Endodermal cell (in vitro differentiated cells): ENCODE results near the gene CPT2. TPM values are rescaled to one million over a fixed set of nuclear protein-coding genes. Genes with fewer than 3 reads are reported as not detected.

Source experiments
- DNase-seq: peaks from one replicate; pipeline ENCODE4 v3.0.0-alpha.2; 2017
- H3K27ac ChIP-seq: 2 replicates; pipeline ENCODE4 v1.5.1; 2013; ENCODE audit warnings: mild to moderate bottlenecking, low read depth, low read length, moderate library complexity
- H3K27me3 ChIP-seq: 2 replicates; pipeline ENCODE4 v1.6.1; 2013; ENCODE audit warnings: mild to moderate bottlenecking, low read length, moderate library complexity; ENCODE audit not compliant: insufficient read depth, control insufficient read depth, poor library complexity, severe bottlenecking
- H3K36me3 ChIP-seq: 2 replicates; pipeline ENCODE4 v1.7.0; 2013; ENCODE audit warnings: mild to moderate bottlenecking, low read length, moderate library complexity; ENCODE audit not compliant: control insufficient read depth, insufficient read depth
- H3K4me1 ChIP-seq: one replicate; pipeline ENCODE4 v1.7.0; 2013; ENCODE audit warnings: low read length; ENCODE audit not compliant: control insufficient read depth, insufficient read depth
- H3K4me3 ChIP-seq: 2 replicates; pipeline ENCODE4 v1.5.1; 2013; ENCODE audit warnings: mild to moderate bottlenecking, low read length, moderate library complexity
- H3K9ac ChIP-seq: 2 replicates; pipeline ENCODE4 v1.6.1; 2013; ENCODE audit warnings: mild to moderate bottlenecking, low read length, moderate library complexity; ENCODE audit not compliant: poor library complexity, severe bottlenecking; ENCODE audit errors: extremely low read depth
- H3K9me3 ChIP-seq: 2 replicates; pipeline ENCODE4 v1.6.1; 2013; ENCODE audit warnings: mild to moderate bottlenecking, low read length, moderate library complexity; ENCODE audit not compliant: control insufficient read depth
- H3K27ac Mint-ChIP-seq: 2 replicates; pipeline ENCODE4 v1.8.0; 2020; ENCODE audit warnings: mixed read lengths
- H3K27me3 Mint-ChIP-seq: 2 replicates; pipeline ENCODE4 v1.8.0; 2021; ENCODE audit warnings: mild to moderate bottlenecking, mixed read lengths; ENCODE audit not compliant: insufficient read depth
- H3K36me3 Mint-ChIP-seq: 2 replicates; pipeline ENCODE4 v1.8.0; 2020; ENCODE audit warnings: low read depth, mixed read lengths
- H3K4me1 Mint-ChIP-seq: 2 replicates; pipeline ENCODE4 v1.8.0; 2020; ENCODE audit warnings: mixed read lengths
- H3K4me3 Mint-ChIP-seq: 2 replicates; pipeline ENCODE4 v1.8.0; 2020; ENCODE audit warnings: mild to moderate bottlenecking, moderate library complexity, mixed read lengths
- H3K9me3 Mint-ChIP-seq: 2 replicates; pipeline ENCODE4 v1.8.0; 2020; ENCODE audit warnings: mild to moderate bottlenecking, mixed read lengths
- WGBS, 2 experiments: methylation state at CpG; one replicate each; pipeline versions ENCODE4 v1.1.5 to v1.1.7; 2013; ENCODE audit warnings: missing lambda C conversion rate in 2 of 2, mixed read lengths in 1 of 2; ENCODE audit not compliant: insufficient coverage in 1 of 2, insufficient read length in 1 of 2; 5-methylcytosine and 5-hydroxymethylcytosine counted together
- total RNA-seq, 2 donors: library from RNA; stranded (reverse); fragmentation: NEBNext Ultra II Directional in 1 of 2; extraction: Animal tissue kit (Norgen Biotek cat#: 25700) in 1 of 2; gene quantifications; 2 replicates in 1 of 2; 3 replicates in 1 of 2; pipeline ENCODE4 v1.2.1, GENCODE V29; 2021
- TF ChIP-seq, protein P1 (sequence below): fragments of 200-600 bp; sonication (generic); conservative IDR thresholded peaks from 2 replicates; pipeline ENCODE4 v1.5.0; 2021; ENCODE audit warnings: antibody characterized with exemption, mild to moderate bottlenecking

Gene CPT2
- total RNA-seq, 2 donors from 2014 or later = 28.7 to 31.3 TPM

DNA sequence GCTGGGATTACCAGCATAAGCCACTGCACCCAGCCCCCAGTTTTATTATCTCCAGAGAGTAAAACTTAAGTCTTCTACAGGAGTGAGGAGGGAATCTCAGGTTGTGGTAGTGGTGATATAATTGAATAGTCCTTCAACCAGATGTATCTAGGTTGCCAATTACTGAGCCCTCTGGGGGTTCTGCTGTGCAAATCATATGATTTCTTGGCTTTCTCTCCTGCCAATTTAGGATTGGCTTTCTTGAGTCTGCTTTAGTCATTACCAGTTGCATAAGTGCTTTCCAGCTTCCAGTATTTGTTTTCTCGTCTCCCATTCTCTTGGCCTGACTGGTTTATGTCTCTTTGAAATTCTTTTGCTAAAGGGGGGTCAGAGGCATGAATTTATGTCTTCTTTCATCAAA is 11.1 kb downstream of the CPT2 start:
- Mint-ChIP-seq H3K27me3 (no peaks in the 10 kb centered on the region), H3K4me1 (no peaks in the 10 kb centered on the region), H3K9me3 (peaks cover 51% of the 10 kb centered on the region), H3K36me3 (peaks cover 97% of the 10 kb centered on the region), H3K27ac (no peak overlapping the region), H3K4me3 (no peak overlapping the region)
- no peaks in the 10 kb centered on the region for H3K4me1 ChIP-seq
- no peak overlapping the region for H3K9ac ChIP-seq
- 100% methylated on average over 1 of the region's 1 CpG for WGBS, 2 experiments
- TF ChIP-seq, protein P1, sequence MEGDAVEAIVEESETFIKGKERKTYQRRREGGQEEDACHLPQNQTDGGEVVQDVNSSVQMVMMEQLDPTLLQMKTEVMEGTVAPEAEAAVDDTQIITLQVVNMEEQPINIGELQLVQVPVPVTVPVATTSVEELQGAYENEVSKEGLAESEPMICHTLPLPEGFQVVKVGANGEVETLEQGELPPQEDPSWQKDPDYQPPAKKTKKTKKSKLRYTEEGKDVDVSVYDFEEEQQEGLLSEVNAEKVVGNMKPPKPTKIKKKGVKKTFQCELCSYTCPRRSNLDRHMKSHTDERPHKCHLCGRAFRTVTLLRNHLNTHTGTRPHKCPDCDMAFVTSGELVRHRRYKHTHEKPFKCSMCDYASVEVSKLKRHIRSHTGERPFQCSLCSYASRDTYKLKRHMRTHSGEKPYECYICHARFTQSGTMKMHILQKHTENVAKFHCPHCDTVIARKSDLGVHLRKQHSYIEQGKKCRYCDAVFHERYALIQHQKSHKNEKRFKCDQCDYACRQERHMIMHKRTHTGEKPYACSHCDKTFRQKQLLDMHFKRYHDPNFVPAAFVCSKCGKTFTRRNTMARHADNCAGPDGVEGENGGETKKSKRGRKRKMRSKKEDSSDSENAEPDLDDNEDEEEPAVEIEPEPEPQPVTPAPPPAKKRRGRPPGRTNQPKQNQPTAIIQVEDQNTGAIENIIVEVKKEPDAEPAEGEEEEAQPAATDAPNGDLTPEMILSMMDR = no peak
- peaks cover 89% of the 10 kb centered on the region for H3K36me3 ChIP-seq
- peaks cover 43% of the 10 kb centered on the region for H3K9me3 ChIP-seq
- H3K27ac ChIP-seq = no peak overlapping the region
- H3K4me3 ChIP-seq = no peak overlapping the region
- no peak for DNase-seq
- no peaks in the 10 kb centered on the region for H3K27me3 ChIP-seq

DNA sequence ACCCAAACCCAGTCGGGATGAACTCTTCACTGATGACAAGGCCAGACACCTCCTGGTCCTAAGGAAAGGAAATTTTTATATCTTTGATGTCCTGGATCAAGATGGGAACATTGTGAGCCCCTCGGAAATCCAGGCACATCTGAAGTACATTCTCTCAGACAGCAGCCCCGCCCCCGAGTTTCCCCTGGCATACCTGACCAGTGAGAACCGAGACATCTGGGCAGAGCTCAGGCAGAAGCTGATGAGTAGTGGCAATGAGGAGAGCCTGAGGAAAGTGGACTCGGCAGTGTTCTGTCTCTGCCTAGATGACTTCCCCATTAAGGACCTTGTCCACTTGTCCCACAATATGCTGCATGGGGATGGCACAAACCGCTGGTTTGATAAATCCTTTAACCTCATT is 13.7 kb downstream of the CPT2 start:
- H3K4me3 ChIP-seq = no peak overlapping the region
- peaks cover 80% of the 10 kb centered on the region for H3K36me3 ChIP-seq
- Mint-ChIP-seq H3K4me1 (no peaks in the 10 kb centered on the region), H3K27ac (no peak overlapping the region), H3K27me3 (no peaks in the 10 kb centered on the region), H3K9me3 (peaks cover 29% of the 10 kb centered on the region), H3K36me3 (peaks cover 90% of the 10 kb centered on the region), H3K4me3 (no peak overlapping the region)
- 90 to 95% methylated on average over 7 of the region's 7 CpGs for WGBS, 2 experiments
- H3K27me3 ChIP-seq = no peaks in the 10 kb centered on the region
- H3K9ac ChIP-seq = no peak overlapping the region
- H3K27ac ChIP-seq = no peak overlapping the region
- H3K9me3 ChIP-seq = peaks cover 19% of the 10 kb centered on the region
- no peak for DNase-seq
- no peaks in the 10 kb centered on the region for H3K4me1 ChIP-seq
- TF ChIP-seq, protein P1 = no peak

DNA sequence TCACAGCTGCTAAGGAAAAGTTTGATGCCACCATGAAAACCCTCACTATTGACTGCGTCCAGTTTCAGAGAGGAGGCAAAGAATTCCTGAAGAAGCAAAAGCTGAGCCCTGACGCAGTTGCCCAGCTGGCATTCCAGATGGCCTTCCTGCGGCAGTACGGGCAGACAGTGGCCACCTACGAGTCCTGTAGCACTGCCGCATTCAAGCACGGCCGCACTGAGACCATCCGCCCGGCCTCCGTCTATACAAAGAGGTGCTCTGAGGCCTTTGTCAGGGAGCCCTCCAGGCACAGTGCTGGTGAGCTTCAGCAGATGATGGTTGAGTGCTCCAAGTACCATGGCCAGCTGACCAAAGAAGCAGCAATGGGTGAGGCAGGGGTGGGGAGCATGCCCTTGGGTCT is 14.3 kb downstream of the CPT2 start:
- no peaks in the 10 kb centered on the region for H3K4me1 ChIP-seq
- no peaks in the 10 kb centered on the region for H3K27me3 ChIP-seq
- WGBS, 2 experiments = 97% methylated on average over 8 to 11 of the region's 11 CpGs
- H3K4me3 ChIP-seq = no peak overlapping the region
- Mint-ChIP-seq H3K4me1 (no peaks in the 10 kb centered on the region), H3K36me3 (peaks cover 84% of the 10 kb centered on the region), H3K9me3 (peaks cover 23% of the 10 kb centered on the region), H3K27ac (no peak overlapping the region), H3K4me3 (no peak overlapping the region), H3K27me3 (no peaks in the 10 kb centered on the region)
- no peak overlapping the region for H3K27ac ChIP-seq
- H3K9ac ChIP-seq = no peak overlapping the region
- peaks cover 77% of the 10 kb centered on the region for H3K36me3 ChIP-seq
- peaks cover 13% of the 10 kb centered on the region for H3K9me3 ChIP-seq
- DNase-seq = no peak
- TF ChIP-seq, protein P1 = no peak
